H9 (cell line): ENCODE data around the gene LMAN1. TPM values are rescaled to one million over a fixed set of nuclear protein-coding genes. Genes with fewer than 3 reads are reported as not detected.

Experiments used
- DNase-seq: peaks from one replicate; pipeline ENCODE4 v3.0.0-alpha.2; 2017
- H2AFZ ChIP-seq: one replicate; pipeline ENCODE4 v1.6.1; 2013; ENCODE audit warnings: mild to moderate bottlenecking, low read length, control low read depth, moderate library complexity
- H2AK5ac ChIP-seq: 2 replicates; pipeline ENCODE4 v1.6.1; 2013; ENCODE audit warnings: low read length, control low read depth, mixed read lengths; ENCODE audit not compliant: insufficient read length
- H2BK120ac ChIP-seq: one replicate; pipeline ENCODE4 v1.6.1; 2013; ENCODE audit warnings: low read depth, mild to moderate bottlenecking, low read length, control low read depth, inconsistent platforms; ENCODE audit not compliant: poor library complexity, severe bottlenecking
- H2BK12ac ChIP-seq: 2 replicates; pipeline ENCODE4 v1.6.1; 2013; ENCODE audit warnings: low read length, control low read depth, mixed read lengths, low read depth; ENCODE audit not compliant: insufficient read length
- H2BK15ac ChIP-seq: 2 replicates; pipeline ENCODE4 v1.6.1; 2013; ENCODE audit warnings: low read depth, low read length, control low read depth
- H2BK20ac ChIP-seq: one replicate; pipeline ENCODE4 v1.6.1; 2013; ENCODE audit warnings: low read depth, mild to moderate bottlenecking, low read length, control low read depth, inconsistent platforms; ENCODE audit not compliant: poor library complexity, severe bottlenecking
- H2BK5ac ChIP-seq: 2 replicates; pipeline ENCODE4 v1.6.1; 2013; ENCODE audit warnings: low read length, control low read depth, mixed read lengths; ENCODE audit not compliant: insufficient read length
- H3K14ac ChIP-seq: 2 replicates; pipeline ENCODE4 v1.6.1; 2013; ENCODE audit warnings: low read length, control low read depth; ENCODE audit not compliant: insufficient read depth
- H3K18ac ChIP-seq: 2 replicates; pipeline ENCODE4 v1.6.1; 2013; ENCODE audit warnings: low read depth, mild to moderate bottlenecking, mixed read lengths, low read length, control low read depth; ENCODE audit not compliant: insufficient read length
- H3K23ac ChIP-seq: 2 replicates; pipeline ENCODE4 v1.6.1; 2013; ENCODE audit warnings: low read length, control low read depth, mixed read lengths, low read depth; ENCODE audit not compliant: insufficient read length
- H3K23me2 ChIP-seq: 2 replicates; pipeline ENCODE4 v1.6.1; 2013; ENCODE audit warnings: low read depth, mild to moderate bottlenecking, mixed read lengths, low read length, control low read depth; ENCODE audit not compliant: insufficient read length, poor library complexity, severe bottlenecking
- H3K27ac ChIP-seq: 2 replicates; pipeline ENCODE4 v1.5.1; 2013; ENCODE audit warnings: low read length, control low read depth, mixed read lengths, low read depth; ENCODE audit not compliant: insufficient read length
- H3K27me3 ChIP-seq: 2 replicates; pipeline ENCODE4 v1.6.1; 2013; ENCODE audit warnings: low read length, control low read depth, inconsistent platforms; ENCODE audit not compliant: insufficient read depth
- H3K4ac ChIP-seq: 2 replicates; pipeline ENCODE4 v1.6.1; 2013; ENCODE audit warnings: low read depth, mild to moderate bottlenecking, control low read depth, inconsistent platforms, low read length, moderate library complexity
- H3K4me1 ChIP-seq: 2 replicates; pipeline ENCODE4 v1.6.1; 2013; ENCODE audit warnings: low read length, control low read depth, inconsistent platforms; ENCODE audit not compliant: insufficient read depth
- H3K4me2 ChIP-seq: 2 replicates; pipeline ENCODE4 v1.6.1; 2013; ENCODE audit warnings: low read length, control low read depth, mixed read lengths; ENCODE audit not compliant: insufficient read length, insufficient read depth
- H3K56ac ChIP-seq: 2 replicates; pipeline ENCODE4 v1.6.1; 2013; ENCODE audit warnings: low read depth, mild to moderate bottlenecking, mixed read lengths, low read length, control low read depth; ENCODE audit not compliant: insufficient read length
- H3K79me1 ChIP-seq: 2 replicates; pipeline ENCODE4 v1.6.1; 2013; ENCODE audit warnings: low read depth, mild to moderate bottlenecking, moderate library complexity, low read length, control low read depth, inconsistent platforms; ENCODE audit not compliant: insufficient read depth, poor library complexity, severe bottlenecking
- H3K79me2 ChIP-seq: 2 replicates; pipeline ENCODE4 v1.6.1; 2013; ENCODE audit warnings: low read length, control low read depth, inconsistent platforms; ENCODE audit not compliant: insufficient read depth
- H3K9ac ChIP-seq: 2 replicates; pipeline ENCODE4 v1.6.1; 2013; ENCODE audit warnings: low read length, control low read depth, mixed read lengths; ENCODE audit not compliant: insufficient read length; ENCODE audit errors: extremely low read depth
- H3K9me3 ChIP-seq: one replicate; pipeline ENCODE4 v1.6.1; 2013; ENCODE audit warnings: low read depth, low read length, inconsistent platforms; ENCODE audit not compliant: control insufficient read depth
- H3T11ph ChIP-seq: one replicate; pipeline ENCODE4 v1.6.1; 2013; ENCODE audit warnings: mild to moderate bottlenecking, low read length, control low read depth, inconsistent platforms
- H4K20me1 ChIP-seq: one replicate; pipeline ENCODE4 v1.6.1; 2013; ENCODE audit not compliant: control insufficient read depth, insufficient read length, insufficient read depth
- H4K5ac ChIP-seq: 2 replicates; pipeline ENCODE4 v1.6.1; 2013; ENCODE audit warnings: low read depth, mild to moderate bottlenecking, mixed read lengths, low read length, control low read depth; ENCODE audit not compliant: insufficient read length
- H4K8ac ChIP-seq: replicated peaks from 2 replicates; pipeline ENCODE4 v1.6.1; 2013; ENCODE audit warnings: low read length, control low read depth, mixed read lengths, low read depth; ENCODE audit not compliant: insufficient read length
- H4K91ac ChIP-seq: 2 replicates; pipeline ENCODE4 v1.6.1; 2013; ENCODE audit warnings: low read depth, mild to moderate bottlenecking, moderate library complexity, mixed read lengths, low read length, control low read depth; ENCODE audit not compliant: insufficient read length
- H3K27ac Mint-ChIP-seq, 3 experiments: 2 replicates in 2 of 3; 3 replicates in 1 of 3; pipeline ENCODE4 v1.8.0; 2020 to 2021; ENCODE audit warnings: mixed read lengths in 3 of 3, mild to moderate bottlenecking in 1 of 3, moderate library complexity in 1 of 3
- H3K27me3 Mint-ChIP-seq: 2 replicates; pipeline ENCODE4 v1.8.0; 2021; ENCODE audit warnings: low read depth, mild to moderate bottlenecking, moderate library complexity, mixed read lengths
- H3K36me3 Mint-ChIP-seq, 3 experiments: 2 replicates in 2 of 3; 3 replicates in 1 of 3; pipeline ENCODE4 v1.8.0; 2020 to 2021; ENCODE audit warnings: low read depth in 3 of 3, mixed read lengths in 3 of 3; ENCODE audit not compliant: insufficient read depth in 1 of 3
- H3K4me1 Mint-ChIP-seq, 2 experiments: 2 replicates each; pipeline ENCODE4 v1.8.0; 2020; ENCODE audit warnings: mixed read lengths in 2 of 2
- H3K4me3 Mint-ChIP-seq, 2 experiments: 2 replicates in 1 of 2; 3 replicates in 1 of 2; pipeline ENCODE4 v1.8.0; 2020 to 2021; ENCODE audit warnings: mild to moderate bottlenecking in 2 of 2, mixed read lengths in 2 of 2, moderate library complexity in 1 of 2
- H3K9me3 Mint-ChIP-seq, 2 experiments: 2 replicates in 1 of 2; 3 replicates in 1 of 2; pipeline ENCODE4 v1.8.0; 2020; ENCODE audit warnings: mild to moderate bottlenecking in 2 of 2, mixed read lengths in 2 of 2, moderate library complexity in 1 of 2
- CTCF ChIP-seq: fragments of 200-600 bp; sonication (generic); conservative IDR thresholded peaks from 3 replicates; pipeline ENCODE4 v1.8.0; 2021; ENCODE audit warnings: antibody characterized with exemption, mild to moderate bottlenecking
- WGBS: extraction: QIAGEN DNeasy Blood & Tissue Kit; methylation state at CpG from one replicate; pipeline ENCODE4 v1.1.7; 2013; ENCODE audit warnings: missing lambda C conversion rate, low lambda C conversion rate, mixed read lengths; ENCODE audit not compliant: insufficient read length; ENCODE audit errors: extremely low coverage; 5-methylcytosine and 5-hydroxymethylcytosine counted together
- total RNA-seq: library from RNA; stranded (reverse); gene quantifications from 2 replicates; pipeline ENCODE4 v1.2.1, GENCODE V29; 2021

Gene LMAN1
- total RNA-seq, 1 experiment from 2014 or later = 63.6 TPM

DNA sequence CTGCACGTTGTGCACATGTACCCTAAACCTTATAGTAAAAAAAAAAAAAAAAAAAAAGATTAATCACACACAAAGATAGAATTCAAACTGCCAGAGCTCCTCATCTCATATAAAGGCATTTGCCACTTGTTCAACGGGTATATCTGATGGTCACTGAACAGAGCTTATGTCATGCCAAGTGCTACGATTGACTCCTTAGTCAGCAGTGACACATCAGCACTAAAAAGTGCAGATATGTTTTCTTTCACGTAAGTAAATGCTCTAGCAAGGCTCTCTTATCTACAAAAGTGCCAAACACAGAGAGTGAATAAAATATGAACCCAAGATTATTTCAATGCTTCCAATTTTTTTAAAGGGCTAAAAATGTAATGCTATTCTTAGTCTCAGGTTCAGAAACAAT lies 1.1 kb downstream of the LMAN1 start:
- Histone ChIP-seq H3K27ac (no peak overlapping the region), H3K27me3 (no peaks in the 10 kb centered on the region), H3K56ac (no peak overlapping the region), H2AK5ac (no peak overlapping the region), H2BK12ac (no peak overlapping the region), H2BK120ac (no peak overlapping the region), H3K23ac (no peak overlapping the region), H2BK20ac (no peak overlapping the region), H4K20me1 (no peaks in the 10 kb centered on the region), H3T11ph (no peak overlapping the region), H4K8ac (no peak overlapping the region), H3K4ac (no peak overlapping the region), H3K23me2 (peaks cover 4% of the 10 kb centered on the region), H3K4me2 (peak overlapping the region; percentile 43), H3K79me2 (no peaks in the 10 kb centered on the region; the same call in 1 of the 2 replicates), H3K18ac (no peak overlapping the region), H2AFZ (no peak overlapping the region), H4K91ac (no peak overlapping the region), H3K9me3 (no peaks in the 10 kb centered on the region), H4K5ac (no peak overlapping the region), H2BK5ac (no peak overlapping the region), H3K4me1 (no peaks in the 10 kb centered on the region), H3K9ac (no peak overlapping the region), H2BK15ac (no peak overlapping the region), H3K14ac (no peak overlapping the region), H3K79me1 (peaks cover 5% of the 10 kb centered on the region)
- Mint-ChIP-seq H3K36me3 (peaks cover 16 to 28% (median 25%) of the 10 kb centered on the region in 3 experiments), H3K27ac (0 out of 7 replicates have a peak overlapping the region, but pooled peaks of 1 of the 3 experiments have one; percentile 98), H3K9me3 (peaks cover 0 to 2% of the 10 kb centered on the region in 2 experiments; a peak in 1 of 5 replicates), H3K27me3 (peaks cover 25% of the 10 kb centered on the region), H3K4me3 (peak overlapping the region; percentile 92 to 100), H3K4me1 (peaks cover 11 to 12% of the 10 kb centered on the region in 2 experiments)
- WGBS = no CpG with 5 or more reads among the region's 4 CpGs
- no peak for DNase-seq
- no peak for TF ChIP-seq CTCF
